Activated CD4-positive, CD25-positive, alpha-beta regulatory T cell (primary cell): Measurements from ENCODE around the gene MEIOSIN.

Source experiments
- DNase-seq, 4 experiments: peaks; one replicate each; lab custom pipeline; 2025; lab: John Stamatoyannopoulos, UW

MEIOSIN gene

GRCh38 chr19:45764945-45765701 is 31.9 kb downstream of the MEIOSIN start:
- DNase-seq = no peak

GRCh38 chr19:45765702-45766295 is 32.6 kb downstream of the MEIOSIN start:
- DNase-seq = no peak

- peak in 1 of 4 experiments; percentile 20 for DNase-seq
These were observed 33.1 kb downstream of the MEIOSIN start for GRCh38 chr19:45766296-45766868.

GRCh38 chr19:45766869-45767346 is 33.7 kb downstream of the MEIOSIN start:
- DNase-seq = no peak

GRCh38 chr19:45767410-45767880 is 34.2 kb downstream of the MEIOSIN start:
- DNase-seq = no peak

GRCh38 chr19:45767881-45768654 is 34.8 kb downstream of the MEIOSIN start:
- no peak for DNase-seq

GRCh38 chr19:45768655-45768983 is 35.4 kb downstream of the MEIOSIN start:
- no peak for DNase-seq

- DNase-seq = peak; percentile 88 to 92 (median 90)
These were observed 35.9 kb downstream of the MEIOSIN start, which contains the start of gene SIX5 for GRCh38 chr19:45768984-45769782. TSS of gene SIX5 (minus strand) at chr19:45769252. CDS start at chr19:45768844, 408 bp downstream.

- DNase-seq = peak in 2 of 4 experiments; percentile 46 to 53
These were observed 36.6 kb downstream of the MEIOSIN start for GRCh38 chr19:45769821-45770191.

GRCh38 chr19:45770192-45771101 is 37.2 kb downstream of the MEIOSIN start:
- DNase-seq = peak; percentile 80 to 91 (median 87)

GRCh38 chr19:45771311-45771933 is 38.2 kb downstream of the MEIOSIN start:
- no peak for DNase-seq

GRCh38 chr19:45772130-45772840 is 39.0 kb downstream of the MEIOSIN start:
- no peak for DNase-seq

- DNase-seq = no peak
These were observed 39.7 kb downstream of the MEIOSIN start for GRCh38 chr19:45772912-45773311.

- no peak for DNase-seq
These were observed 40.1 kb downstream of the MEIOSIN start for GRCh38 chr19:45773384-45773783.

- no peak for DNase-seq
These were observed 41.5 kb downstream of the MEIOSIN start for GRCh38 chr19:45774765-45775164.

GRCh38 chr19:45777395-45777961 is 44.2 kb downstream of the MEIOSIN start:
- DNase-seq = no peak

- no peak for DNase-seq
These were observed 44.9 kb downstream of the MEIOSIN start for GRCh38 chr19:45778010-45778661.
